Kidney epithelial cell (primary cell): ENCODE data around the gene GRM7. TPM values are rescaled to one million over a fixed set of nuclear protein-coding genes. Genes with fewer than 3 reads are reported as not detected.
A peak's percentile ranks its signal among the peaks of the same experiment; 100 is the strongest.

Experiments used
- DNase-seq: peaks from one replicate; pipeline ENCODE4 v3.0.0-alpha.2; 2010; ENCODE audit warnings: low read depth
- H3K27me3 ChIP-seq: 2 replicates; pipeline ENCODE4 v1.6.0; 2011; ENCODE audit warnings: low read length; ENCODE audit not compliant: control insufficient read depth, insufficient read depth
- H3K36me3 ChIP-seq: 2 replicates; pipeline ENCODE4 v1.5.1; 2011; ENCODE audit warnings: low read length; ENCODE audit not compliant: control insufficient read depth, insufficient read depth
- H3K4me3 ChIP-seq: 2 replicates; pipeline ENCODE4 v1.5.1; 2011; ENCODE audit warnings: low read depth, mild to moderate bottlenecking, control low read depth, low read length
- total RNA-seq: library from RNA; depleted of rRNA; stranded (reverse); fragments of >200 nt; gene quantifications from 2 replicates; pipeline ENCODE4 v1.2.3, GENCODE V29; 2015
- TF ChIP-seq, protein P1 (sequence below): IDR thresholded peaks from 2 replicates; pipeline ENCODE4 v1.5.1; 2011; ENCODE audit warnings: mild to moderate bottlenecking, moderate library complexity, low read length, control low read depth, inconsistent platforms; ENCODE audit not compliant: insufficient read depth, poor library complexity, severe bottlenecking

GRM7 gene
- total RNA-seq, 1 donor from 2014 or later, result 0.17 TPM

DNA sequence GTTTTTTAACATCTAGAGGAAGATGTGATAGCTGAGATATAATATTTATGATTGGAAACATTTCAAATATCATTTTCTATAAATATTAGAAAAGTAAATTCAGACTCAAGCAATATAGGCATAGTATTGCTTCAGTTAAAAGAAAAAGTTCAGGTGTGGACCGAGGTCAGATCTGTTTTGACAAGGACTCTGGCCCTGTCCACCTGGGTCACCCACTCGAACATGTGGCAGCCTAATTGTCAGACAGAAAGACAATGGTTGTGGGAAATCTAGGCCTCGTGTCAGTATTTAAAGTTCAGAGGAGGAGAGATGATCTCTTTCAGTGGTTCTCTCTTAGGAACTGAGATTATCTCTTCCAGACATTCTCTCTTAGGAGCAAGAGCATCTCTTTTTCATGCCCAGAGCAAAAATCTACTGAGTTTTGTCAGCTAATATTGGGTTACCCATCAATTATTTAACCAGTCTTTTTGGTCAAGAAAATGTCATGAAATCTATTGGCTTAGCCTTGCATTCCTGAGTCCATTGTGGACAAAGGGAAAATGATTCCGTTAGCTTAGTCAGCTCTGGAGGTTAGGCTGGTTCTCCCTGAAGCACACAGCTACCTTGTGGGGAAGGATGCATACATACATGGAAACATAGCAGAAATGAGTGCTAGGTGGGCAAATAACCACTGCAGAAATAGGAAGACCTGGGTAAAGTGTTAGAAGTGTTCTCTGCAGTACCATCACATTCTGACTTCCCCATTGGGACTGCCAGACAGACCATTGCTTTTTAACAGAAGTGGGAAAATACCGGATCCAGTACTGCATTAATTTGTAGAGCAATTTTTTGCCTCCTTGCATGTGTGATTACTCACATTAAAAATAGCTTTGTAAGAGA, 343.3 kb downstream of the GRM7 start:
- TF ChIP-seq, protein P1, sequence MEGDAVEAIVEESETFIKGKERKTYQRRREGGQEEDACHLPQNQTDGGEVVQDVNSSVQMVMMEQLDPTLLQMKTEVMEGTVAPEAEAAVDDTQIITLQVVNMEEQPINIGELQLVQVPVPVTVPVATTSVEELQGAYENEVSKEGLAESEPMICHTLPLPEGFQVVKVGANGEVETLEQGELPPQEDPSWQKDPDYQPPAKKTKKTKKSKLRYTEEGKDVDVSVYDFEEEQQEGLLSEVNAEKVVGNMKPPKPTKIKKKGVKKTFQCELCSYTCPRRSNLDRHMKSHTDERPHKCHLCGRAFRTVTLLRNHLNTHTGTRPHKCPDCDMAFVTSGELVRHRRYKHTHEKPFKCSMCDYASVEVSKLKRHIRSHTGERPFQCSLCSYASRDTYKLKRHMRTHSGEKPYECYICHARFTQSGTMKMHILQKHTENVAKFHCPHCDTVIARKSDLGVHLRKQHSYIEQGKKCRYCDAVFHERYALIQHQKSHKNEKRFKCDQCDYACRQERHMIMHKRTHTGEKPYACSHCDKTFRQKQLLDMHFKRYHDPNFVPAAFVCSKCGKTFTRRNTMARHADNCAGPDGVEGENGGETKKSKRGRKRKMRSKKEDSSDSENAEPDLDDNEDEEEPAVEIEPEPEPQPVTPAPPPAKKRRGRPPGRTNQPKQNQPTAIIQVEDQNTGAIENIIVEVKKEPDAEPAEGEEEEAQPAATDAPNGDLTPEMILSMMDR, result no peak
- no peaks in the 10 kb centered on the region for H3K27me3 ChIP-seq
- no peaks in the 10 kb centered on the region for H3K36me3 ChIP-seq
- no peak overlapping the region for H3K4me3 ChIP-seq
- DNase-seq, result peak; percentile 5

DNA sequence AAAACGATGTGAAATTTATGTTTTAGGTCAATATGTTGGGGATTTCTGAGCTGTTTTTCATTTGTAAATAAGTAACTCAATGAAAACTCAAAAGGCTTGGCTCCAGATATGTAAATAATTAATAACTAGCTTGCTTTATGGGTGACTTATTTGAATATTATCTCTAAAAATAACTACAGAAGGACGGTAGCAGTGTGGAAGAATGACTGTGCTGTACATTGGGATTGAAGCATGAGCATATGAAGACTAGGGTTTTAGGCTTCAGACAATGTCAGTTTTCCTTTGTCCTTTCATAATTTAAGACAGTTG, 343.9 kb downstream of the GRM7 start:
- Histone ChIP-seq H3K27me3 (no peaks in the 10 kb centered on the region), H3K4me3 (no peak overlapping the region), H3K36me3 (no peaks in the 10 kb centered on the region)
- TF ChIP-seq, protein P1, result no peak
- no peak for DNase-seq

GRCh38 chr3:7205535-7205934, 344.6 kb downstream of the GRM7 start:
- Histone ChIP-seq H3K4me3 (no peak overlapping the region), H3K36me3 (no peaks in the 10 kb centered on the region), H3K27me3 (no peaks in the 10 kb centered on the region)
- TF ChIP-seq, protein P1, result no peak
- peak; percentile 31 for DNase-seq

GRCh38 chr3:7205962-7206361, 345.0 kb downstream of the GRM7 start:
- H3K4me3 ChIP-seq, result no peak overlapping the region
- no peaks in the 10 kb centered on the region for H3K36me3 ChIP-seq
- no peak for DNase-seq
- TF ChIP-seq, protein P1, result no peak
- no peaks in the 10 kb centered on the region for H3K27me3 ChIP-seq

- DNase-seq, result no peak
- TF ChIP-seq, protein P1, result no peak
- Histone ChIP-seq H3K27me3 (no peaks in the 10 kb centered on the region), H3K4me3 (no peak overlapping the region), H3K36me3 (no peaks in the 10 kb centered on the region)
These were observed 346.2 kb downstream of the GRM7 start for GRCh38 chr3:7207125-7207524.

- TF ChIP-seq, protein P1, result no peak
- Histone ChIP-seq H3K36me3 (no peaks in the 10 kb centered on the region), H3K4me3 (no peak overlapping the region), H3K27me3 (no peaks in the 10 kb centered on the region)
- DNase-seq, result no peak
These were observed 347.0 kb downstream of the GRM7 start for GRCh38 chr3:7207928-7208327.
